ENCODE data around the gene PCSK6.

GRCh38 chr15:101461097-101461496 lies 28.4 kb downstream of the PCSK6 start:
- TF ChIP-seq CTCF (conservative IDR thresholded peaks at IDR 0.05; ENCODE audit: low read length) (no peak), EZH2phosphoT487 (IDR thresholded peaks at IDR 0.05; ENCODE audit: borderline replicate concordance) (no peak)
